HG03103 (cell line): ENCODE results near the gene PPM1H.
"Not testable (repeated sequence)": the region's sequence is repeated elsewhere in the genome, so short reads cannot be mapped to it uniquely, and the experiment has no call there.

Experiments
- ATAC-seq: cut with Tn5 transposase; IDR thresholded peaks from one replicate; pipeline ENCODE4 v1.9.1; 2021; ENCODE audit warnings: low read depth; ENCODE audit not compliant: unreplicated experiment

PPM1H gene

DNA sequence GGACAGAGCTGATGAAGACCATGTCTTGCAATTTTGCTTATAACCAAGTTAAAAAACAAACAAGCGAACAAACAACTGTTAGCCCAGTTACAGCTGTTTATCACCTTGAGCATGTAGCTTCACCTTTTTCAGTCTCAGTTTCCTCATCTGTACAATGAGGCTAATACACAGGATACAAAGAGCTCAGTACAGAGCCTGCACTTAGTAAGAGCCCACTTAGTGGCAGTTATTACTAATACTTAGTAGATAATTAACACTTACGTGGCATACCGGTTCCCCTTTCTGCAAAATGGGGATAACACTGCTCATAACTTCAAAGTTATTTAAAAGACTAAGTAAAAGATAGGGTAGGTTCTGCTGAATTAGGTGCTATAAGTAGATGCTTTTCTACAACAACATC, 240.3 kb downstream of the PPM1H start:
- no peak for ATAC-seq

DNA sequence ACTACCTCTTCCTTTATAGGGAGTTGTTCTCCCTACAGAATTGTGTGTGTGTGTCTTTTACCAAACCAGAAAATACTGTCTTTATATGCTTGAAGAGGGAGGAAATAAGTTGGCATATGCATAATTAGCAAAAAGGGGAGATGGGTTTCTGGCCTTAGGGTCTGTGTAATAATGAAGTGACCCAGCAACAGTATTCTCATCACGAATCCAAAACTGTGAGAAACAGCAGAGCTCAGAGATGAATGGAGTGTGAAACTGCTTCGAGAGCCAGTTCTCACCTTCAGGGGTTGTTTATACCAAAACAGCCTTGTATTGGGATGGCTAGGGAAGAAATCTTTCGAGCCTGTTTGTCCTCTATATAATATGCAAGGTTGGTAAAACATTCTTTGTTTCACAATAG, 240.8 kb downstream of the PPM1H start:
- ATAC-seq = no peak

DNA sequence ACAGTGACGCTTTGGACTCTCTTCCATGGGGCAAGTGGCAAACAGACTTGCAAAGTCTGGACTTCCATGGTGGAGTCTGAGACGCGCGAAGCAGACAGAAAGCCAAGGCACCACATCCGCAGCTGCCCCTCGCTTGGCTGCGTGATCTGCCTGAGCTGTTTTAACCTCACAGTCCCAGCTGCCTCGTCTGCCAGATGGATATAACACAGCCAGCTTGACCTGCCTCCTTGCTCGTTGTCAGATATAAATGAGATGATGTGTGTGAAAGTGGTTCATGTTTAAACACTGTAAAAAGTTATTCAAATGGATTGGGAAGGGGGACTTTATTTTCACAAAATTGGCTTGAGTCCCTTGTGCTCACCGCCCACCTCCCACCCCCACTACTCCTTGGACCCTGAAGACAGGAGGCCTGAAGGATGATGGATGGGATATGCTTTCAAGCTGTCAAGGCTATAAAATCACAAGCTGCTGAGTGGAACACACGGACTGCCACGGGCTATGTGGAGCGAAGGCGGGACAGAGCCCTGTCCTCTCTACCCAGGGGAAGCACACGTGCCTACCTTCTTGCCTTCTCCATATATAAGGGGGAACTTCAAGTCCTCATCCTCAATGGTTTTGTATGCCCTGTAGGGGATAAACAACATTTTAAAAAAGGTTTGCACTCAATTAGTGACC, 241.4 kb downstream of the PPM1H start:
- ATAC-seq = no peak

DNA sequence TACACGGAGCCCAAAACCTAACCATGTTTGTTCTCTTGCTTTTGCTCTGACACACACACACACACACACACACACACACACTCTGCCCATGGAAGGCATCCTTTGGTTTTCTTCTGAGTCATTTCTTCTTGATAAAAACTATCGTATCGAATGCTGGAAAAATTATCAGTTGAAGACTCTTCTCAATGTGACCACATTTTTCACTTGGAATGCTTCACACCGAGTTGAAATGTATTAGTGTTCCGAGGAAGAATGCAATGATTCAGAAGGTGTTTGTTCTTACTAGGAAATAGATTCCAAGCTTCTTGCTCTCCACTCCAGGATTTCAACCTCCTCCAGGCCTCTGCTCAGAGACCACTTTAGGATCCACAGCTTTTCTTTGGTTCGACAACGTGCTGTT, 242.1 kb downstream of the PPM1H start:
- ATAC-seq = no peak

DNA sequence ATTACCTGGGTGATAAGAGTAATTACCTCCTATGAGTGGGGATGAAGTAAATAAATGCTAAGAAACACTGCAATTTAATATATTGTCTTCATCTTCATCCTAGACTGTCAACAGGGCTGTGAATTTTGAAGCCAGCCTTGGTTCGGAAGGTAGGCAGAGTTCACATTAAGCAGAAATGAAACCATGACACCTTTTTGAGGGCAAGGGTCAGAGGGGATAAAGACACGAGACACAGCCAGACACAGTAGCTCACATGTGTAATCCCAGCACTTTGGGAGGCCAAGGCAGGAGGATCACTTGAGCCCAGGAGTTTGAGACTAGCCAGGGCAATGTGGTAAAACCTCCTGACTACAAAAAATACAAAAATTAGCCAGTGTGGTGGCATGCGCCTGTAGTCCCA, 243.6 kb downstream of the PPM1H start:
- no peak for ATAC-seq

DNA sequence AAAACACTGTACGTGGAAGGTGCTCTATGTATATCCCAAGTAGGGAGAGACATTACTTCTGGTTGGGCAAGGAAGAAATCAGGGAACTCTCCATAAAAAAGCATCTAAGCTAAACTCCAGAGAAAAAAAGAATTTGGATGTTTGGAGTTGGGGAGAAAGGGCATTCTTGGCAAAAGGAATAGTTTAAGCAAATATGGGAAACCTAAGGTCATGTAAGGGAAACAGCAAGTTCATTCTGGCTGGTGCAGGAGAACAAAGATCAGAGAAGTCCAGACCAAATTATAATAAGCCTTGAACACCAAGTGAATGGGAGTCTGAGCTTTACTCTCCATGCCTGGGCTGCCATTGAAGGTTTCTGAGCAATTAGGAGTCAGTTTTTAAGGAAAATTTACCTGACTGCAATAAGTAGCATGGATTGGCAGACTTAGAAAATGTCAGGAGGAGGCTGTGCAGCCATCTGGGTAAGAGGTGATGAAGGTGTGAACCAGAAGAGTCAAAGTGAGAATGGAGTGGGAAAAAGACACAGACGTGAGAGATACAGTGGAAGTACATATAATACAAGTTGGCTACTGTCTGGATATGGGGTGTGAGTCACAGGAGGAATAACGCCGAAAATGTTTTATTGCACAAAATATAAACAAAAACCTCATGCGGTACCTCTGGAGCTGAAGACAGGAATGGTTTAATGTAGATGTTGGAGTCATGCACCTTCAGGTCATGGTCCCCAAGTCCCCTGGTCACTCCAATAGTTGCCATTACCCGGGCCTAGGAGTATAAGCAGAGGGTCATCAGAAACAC, 245.7 kb downstream of the PPM1H start:
- no peak for ATAC-seq

DNA sequence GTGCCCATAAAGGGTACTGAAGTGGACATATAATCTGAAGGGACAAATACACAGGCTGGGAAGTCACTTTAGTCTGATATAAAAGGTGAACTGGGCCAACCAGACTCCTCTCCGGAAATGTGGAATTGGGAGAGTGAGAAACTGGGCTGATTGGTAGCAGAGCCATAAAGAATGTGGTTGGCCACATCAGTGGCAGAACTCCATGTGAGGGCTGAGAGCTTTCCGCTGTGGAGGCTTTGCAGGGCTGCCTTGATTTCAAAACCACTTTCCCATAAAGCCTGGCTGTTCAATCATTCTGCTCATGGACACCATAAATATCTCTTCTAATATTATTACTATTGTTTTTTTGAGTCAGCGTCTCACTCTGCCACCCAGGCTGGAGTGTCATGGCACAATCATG, 248.0 kb downstream of the PPM1H start:
- no peak for ATAC-seq

DNA sequence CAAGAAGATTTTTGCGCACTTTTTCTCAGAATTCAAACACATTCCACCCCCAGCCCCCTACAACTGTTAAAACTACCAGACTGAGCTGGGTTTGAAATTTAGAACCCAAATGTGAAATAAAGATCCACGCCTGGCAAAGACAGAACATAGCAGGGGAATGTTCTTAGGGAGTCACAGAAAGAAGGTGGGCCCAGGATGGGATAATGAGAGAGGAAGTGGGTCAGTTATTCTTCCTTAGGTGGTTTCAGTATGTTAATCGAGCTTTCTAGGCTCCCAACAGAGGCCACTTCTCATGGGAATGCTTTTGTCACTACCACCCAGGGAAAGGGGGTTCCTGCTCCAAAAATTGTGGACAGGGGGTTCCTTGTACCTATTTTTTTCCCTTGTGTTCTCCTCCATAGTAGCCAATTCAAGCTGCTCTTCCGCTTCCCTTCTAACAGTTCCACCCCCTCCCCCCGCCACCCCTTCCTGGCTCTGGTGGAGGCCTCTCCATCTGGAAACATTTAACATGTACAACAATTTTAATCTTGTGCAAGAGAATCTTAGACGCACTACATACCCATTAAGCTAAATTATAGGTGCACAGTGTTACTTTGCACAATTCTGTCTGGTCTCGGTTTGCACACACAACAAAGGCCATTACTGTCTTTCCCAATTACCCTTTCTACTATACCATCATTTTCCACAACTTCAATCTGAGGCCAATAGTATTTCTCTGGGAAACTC, 250.2 kb downstream of the PPM1H start:
- no peak for ATAC-seq

DNA sequence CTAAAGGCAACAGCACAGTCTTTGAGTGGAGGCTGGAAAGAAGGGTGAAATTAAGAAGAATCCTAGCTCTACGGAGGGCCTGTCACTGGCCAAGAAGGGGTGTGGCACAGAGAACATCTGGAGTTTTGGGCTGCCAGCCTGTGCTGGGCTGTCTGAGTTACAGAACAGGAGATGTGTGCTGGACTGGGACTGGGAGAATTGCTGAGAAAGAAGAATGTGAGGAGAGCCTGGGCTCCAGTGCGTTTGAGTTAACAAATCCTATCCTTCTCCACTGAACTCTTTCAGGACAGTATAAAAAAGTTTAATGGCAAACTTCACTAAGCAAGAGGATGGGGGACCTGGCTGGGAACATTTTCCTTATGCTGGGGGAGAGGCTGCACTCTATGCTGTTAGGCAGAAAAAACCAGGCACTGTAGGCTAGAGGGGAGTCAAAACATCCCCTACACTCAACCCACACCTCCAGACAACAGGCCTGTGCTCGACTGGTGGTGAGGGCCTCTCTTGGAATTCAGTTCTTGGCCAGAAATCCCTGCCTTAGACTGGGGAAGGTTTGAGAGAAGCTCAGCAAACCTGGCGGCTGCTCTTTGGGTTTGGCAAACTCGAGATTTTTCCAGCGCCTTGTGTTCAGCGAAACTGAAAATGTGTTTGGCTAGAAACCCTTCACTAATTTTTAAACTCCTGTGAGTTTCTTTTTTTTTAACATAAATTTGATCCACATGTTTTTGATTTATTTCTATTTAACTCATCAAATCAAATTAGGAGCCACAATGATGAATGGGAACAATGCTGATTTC, 251.0 kb downstream of the PPM1H start:
- ATAC-seq = no peak

DNA sequence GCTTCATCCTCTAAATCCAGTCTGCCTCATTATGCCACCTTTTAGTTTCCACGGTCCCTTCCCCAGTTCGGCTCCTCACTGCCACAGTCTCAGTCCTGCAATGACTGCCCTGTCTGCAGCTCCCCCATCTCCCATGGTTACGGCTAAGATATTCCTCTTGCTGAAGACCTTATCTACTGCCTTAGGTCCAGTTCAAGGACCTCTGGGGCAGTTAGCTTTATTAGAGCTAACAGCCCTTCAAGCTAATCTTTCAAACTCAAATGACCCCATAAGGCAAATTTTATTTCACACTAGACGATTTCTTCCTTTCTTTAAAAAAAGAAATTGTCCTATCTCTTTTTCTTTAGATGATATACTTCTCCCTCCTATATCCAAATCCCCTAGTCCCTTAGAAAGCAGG, 253.6 kb downstream of the PPM1H start:
- no peak for ATAC-seq

DNA sequence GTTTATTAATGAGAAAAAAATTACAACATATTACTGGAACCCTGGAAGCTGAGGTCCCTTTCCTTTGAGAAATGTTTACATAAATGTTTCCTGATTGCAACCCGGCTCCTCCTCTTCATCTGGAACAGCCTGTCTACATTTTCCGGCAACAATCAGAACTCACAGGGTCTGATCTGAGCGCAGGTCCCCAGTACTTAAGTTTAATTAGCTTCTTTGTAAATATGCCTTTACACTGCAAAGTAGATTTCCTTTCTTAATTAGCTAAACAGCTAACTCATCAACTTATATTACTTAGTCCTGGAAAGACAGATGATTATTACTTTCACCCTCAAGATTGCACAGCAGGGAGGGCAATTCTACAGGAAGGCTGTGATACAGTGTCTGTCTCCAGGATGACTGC, 255.3 kb downstream of the PPM1H start:
- no peak for ATAC-seq

DNA sequence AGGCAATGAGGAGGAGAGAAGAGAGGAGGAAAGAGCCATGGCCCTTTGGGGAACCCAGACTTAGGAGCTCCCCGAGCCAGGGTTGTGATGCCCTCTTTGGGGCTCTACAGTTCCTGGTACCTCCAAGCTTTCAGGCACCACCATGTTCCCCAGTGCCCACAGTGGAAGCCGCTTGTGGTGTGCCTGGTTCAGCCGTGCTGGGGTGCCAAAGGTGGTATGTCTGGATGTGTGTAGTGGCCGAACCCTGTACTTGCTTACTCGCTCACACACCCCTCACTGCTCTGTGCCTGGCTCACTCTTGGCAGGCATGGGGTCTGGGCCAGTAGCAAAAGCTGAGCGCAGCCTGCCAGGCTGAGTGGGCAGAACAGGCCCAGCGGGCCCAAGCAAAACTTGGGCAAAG, 257.6 kb downstream of the PPM1H start:
- no peak for ATAC-seq

DNA sequence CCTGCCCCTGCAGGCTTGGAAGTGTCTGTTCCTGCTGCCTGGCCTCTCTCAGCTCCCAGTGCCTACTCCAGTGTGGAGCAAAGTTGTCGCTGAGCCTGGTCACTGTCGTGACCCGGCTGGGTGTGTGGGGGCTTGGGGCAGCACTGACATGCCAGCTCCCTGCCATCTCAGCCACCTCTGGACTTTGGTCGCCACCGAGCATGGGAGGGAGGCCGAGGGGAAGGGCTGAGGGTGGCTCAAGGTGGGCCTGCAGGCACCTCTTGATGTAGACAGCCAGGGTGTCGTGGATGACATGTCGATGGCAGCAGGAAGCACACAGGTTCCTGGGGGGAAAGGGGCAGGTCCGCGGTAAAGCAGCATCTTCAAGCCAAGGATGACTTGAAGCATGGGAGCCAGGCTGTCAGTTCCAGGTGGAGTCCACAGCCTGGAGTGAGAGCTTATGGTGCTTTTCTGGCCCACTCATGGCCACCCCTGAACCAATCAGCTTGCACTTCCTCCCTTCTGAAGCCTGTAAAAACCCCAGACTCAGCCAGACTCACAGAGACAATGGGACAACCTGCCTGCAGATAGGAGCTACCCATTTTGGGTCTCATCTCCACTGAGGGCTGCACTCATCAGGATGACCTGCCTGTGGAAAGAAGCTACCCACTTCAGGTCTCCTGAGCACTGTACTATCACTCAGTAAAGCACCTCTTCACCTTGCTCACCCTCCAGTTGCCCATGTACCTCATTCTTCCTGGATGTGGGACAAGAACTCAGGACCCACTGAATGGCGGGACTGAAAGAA, 258.2 kb downstream of the PPM1H start:
- no peak for ATAC-seq

DNA sequence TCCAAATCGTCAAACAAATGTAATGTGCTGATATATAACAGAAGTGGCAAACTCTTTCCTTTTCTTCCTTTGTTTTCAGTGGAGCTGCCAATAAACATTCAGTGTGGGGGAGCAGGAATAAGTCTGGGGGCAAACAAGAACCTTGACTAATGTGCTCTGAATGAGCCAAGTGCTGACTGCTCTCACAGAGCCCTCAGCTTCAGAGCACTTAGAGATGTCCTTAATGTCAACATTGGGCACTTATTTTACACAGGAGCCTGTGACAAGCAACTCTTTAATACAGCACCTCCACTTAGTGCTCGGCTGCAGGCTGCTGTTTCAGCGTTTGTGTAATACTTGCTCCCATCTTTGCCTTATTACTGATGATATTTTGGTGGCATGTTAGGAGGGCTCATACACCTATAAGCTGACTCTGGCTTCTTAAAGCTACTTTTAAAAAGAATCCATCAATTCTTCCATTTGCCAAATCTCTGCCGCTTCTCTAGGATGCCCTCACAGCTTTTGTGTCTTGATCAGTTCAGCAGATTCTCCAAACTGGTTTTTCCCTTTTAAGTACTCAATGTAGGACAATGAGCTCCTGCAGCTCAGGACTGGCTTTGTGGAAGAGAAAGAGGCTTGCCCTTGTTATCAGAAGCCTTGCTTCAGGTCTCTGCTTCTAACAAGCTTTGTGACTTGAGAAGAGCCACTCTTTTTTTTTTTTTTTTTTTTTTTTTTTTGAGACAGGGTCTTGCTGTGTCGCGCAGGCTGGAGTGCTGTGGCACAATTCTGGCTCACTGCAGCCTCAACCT, 261.7 kb downstream of the PPM1H start:
- ATAC-seq = no peak

DNA sequence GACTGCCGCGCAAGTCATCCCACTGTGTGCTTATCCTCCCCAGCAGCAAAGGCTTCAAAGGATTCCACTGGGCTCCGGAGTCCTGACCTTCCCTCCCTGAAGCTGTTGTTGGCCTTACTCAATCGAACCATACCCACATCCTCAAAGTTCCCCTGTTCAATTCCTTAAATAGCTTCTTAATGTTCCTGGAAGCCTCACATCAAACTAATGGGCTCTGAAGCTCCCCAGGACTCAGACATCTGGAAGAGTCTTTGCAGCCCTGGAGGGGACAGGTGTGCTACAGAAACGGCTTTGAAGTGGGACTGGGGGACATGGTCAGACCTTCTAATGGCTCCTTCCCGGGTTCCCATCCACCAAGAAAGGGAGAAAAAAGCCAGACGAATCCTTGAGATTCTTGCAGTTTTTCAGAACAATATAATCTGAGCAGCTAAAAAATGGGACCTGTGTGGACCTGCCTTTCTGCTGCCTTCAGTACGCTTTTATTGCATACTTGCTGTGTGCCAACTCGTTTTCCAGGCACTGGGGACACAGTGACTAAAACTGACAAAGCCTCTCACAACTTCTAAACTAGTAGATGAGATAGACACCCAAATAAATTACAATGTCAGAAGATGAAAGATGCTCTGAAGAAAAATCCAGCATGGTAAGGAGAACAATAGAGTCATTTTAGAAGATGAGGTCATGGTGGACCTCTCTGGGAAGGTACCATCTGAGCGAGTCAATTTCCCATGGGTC, 263.8 kb downstream of the PPM1H start:
- ATAC-seq = no peak

DNA sequence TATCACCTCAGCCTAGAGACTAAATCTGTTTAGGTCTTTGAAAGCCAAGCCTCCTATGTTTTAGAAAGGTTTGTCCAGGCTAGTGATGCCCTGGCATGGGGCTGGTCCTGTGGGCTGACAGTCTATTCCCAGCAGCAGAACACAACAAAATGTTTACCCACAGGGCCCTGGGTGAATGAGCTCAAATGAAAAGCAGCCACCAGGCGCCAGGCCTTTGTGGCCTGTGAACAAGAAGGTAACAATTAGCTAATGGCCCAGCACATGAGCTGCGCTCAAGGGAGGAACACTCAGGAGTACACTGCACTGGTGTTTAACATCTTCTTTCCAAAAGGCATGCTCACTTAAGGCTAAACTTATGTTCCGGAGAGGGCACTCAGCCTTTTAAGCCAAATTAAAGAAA, 266.2 kb downstream of the PPM1H start:
- ATAC-seq = no peak

DNA sequence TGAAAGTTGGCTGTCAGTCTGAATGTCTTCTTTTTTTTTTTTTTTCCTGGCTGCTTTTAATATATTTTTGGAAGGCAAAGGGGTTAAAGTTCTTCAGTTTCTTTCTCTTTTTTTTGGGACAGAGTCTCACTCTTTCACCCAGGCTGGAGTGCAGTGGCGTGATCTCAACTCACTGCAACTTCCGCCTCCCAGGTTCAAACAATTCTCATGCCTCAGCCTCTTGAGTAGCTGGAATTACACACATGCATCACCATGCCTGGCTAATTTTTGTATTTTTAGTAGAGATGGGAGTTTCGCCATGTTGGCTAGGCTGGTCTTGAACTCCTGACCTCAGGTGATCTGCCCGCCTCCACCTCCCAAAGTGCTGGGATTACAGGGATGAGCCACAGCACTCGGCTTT, 270.0 kb downstream of the PPM1H start:
- not testable (repeated sequence) for ATAC-seq

DNA sequence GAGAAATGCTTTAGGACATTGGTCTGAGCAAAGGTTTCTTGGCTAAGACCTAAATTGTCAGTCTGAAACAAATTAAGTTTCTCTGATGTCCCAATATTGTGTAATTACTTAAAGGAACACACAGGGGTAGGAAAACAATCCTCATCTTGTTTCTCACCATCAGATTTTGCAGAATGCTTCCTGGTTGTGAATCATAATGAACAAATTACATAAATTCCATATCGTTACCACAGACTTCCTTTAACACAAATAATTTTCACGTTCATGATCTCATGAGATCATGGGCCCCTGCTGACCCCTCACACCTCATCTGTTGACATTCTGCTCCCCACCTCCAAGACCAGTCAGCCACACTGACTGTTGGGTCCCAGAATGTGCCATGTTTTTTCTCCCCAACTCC, 274.2 kb downstream of the PPM1H start:
- no peak for ATAC-seq
